Stimulated activated CD4-positive, alpha-beta T cell treated with anti-CD3 and anti-CD28 coated beads, Interleukin-12 subunit alpha, Interleukin-12 subunit beta, amount 100 ng/mL, for 4 hours (primary cell): ENCODE data around the gene UBE2E3.
"Not testable (repeated sequence)": the region's sequence is repeated elsewhere in the genome, so short reads cannot be mapped to it uniquely, and the experiment has no call there.

ENCODE experiments used
- DNase-seq: peaks from one replicate; pipeline ENCODE4 v3.0.0-alpha.2; 2020

The UBE2E3 gene

GRCh38 chr2:181037922-181038321 lies 57.5 kb downstream of the UBE2E3 start:
- DNase-seq = no peak

- no peak for DNase-seq
Measured at GRCh38 chr2:181038796-181039195, 58.4 kb downstream of the UBE2E3 start.

- DNase-seq = not testable (repeated sequence)
Measured at GRCh38 chr2:181040839-181041238, 60.4 kb downstream of the UBE2E3 start.

- no peak for DNase-seq
Measured at GRCh38 chr2:181041661-181042060, 61.3 kb downstream of the UBE2E3 start.

GRCh38 chr2:181042706-181043105 lies 62.3 kb downstream of the UBE2E3 start:
- DNase-seq = no peak

GRCh38 chr2:181046833-181047232 lies 66.4 kb downstream of the UBE2E3 start:
- DNase-seq = no peak

GRCh38 chr2:181047829-181048228 lies 67.4 kb downstream of the UBE2E3 start:
- DNase-seq = no peak

- no peak for DNase-seq
Measured at GRCh38 chr2:181051861-181052522, 71.6 kb downstream of the UBE2E3 start.

- no peak for DNase-seq
Measured at GRCh38 chr2:181052523-181052891, 72.1 kb downstream of the UBE2E3 start.

GRCh38 chr2:181054256-181054655 lies 73.9 kb downstream of the UBE2E3 start:
- DNase-seq = no peak

GRCh38 chr2:181054843-181055242 lies 74.4 kb downstream of the UBE2E3 start:
- no peak for DNase-seq

- DNase-seq = peak; percentile 2
Measured at GRCh38 chr2:181058378-181059269, 78.2 kb downstream of the UBE2E3 start.

GRCh38 chr2:181063696-181064095 lies 83.3 kb downstream of the UBE2E3 start:
- DNase-seq = no peak

- DNase-seq = no peak
Measured at GRCh38 chr2:181065458-181065857, 85.1 kb downstream of the UBE2E3 start.

GRCh38 chr2:181066333-181066732 lies 85.9 kb downstream of the UBE2E3 start:
- DNase-seq = no peak

- no peak for DNase-seq
Measured at GRCh38 chr2:181070119-181070835, 89.9 kb downstream of the UBE2E3 start.

- DNase-seq = no peak
Measured at GRCh38 chr2:181070836-181071200, 90.4 kb downstream of the UBE2E3 start.

- no peak for DNase-seq
Measured at GRCh38 chr2:181072486-181073235, 92.3 kb downstream of the UBE2E3 start.

- no peak for DNase-seq
Measured at GRCh38 chr2:181073896-181074295, 93.5 kb downstream of the UBE2E3 start.

- no peak for DNase-seq
Measured at GRCh38 chr2:181074457-181074856, 94.1 kb downstream of the UBE2E3 start.

- no peak for DNase-seq
Measured at GRCh38 chr2:181076658-181077057, 96.3 kb downstream of the UBE2E3 start.

GRCh38 chr2:181077128-181077709 lies 96.8 kb downstream of the UBE2E3 start:
- no peak for DNase-seq

GRCh38 chr2:181083140-181083539 lies 102.7 kb downstream of the UBE2E3 start:
- DNase-seq = no peak
